HL-60 (cell line): ENCODE data around the gene ACOXL.

Experiments
- CTCF ChIP-seq: IDR thresholded peaks from one replicate; pipeline ENCODE4 v1.5.1; 2011; ENCODE audit warnings: low read length, control low read depth, inconsistent platforms; ENCODE audit not compliant: insufficient read depth
- GABPA ChIP-seq: IDR thresholded peaks from 2 replicates; pipeline ENCODE4 v1.6.1; 2012; ENCODE audit warnings: low read depth
- REST ChIP-seq: IDR thresholded peaks from 2 replicates; pipeline ENCODE4 v1.6.1; 2012; ENCODE audit warnings: low read depth; ENCODE audit not compliant: insufficient replicate concordance
- SPI1 ChIP-seq: IDR thresholded peaks from 2 replicates; pipeline ENCODE4 v1.6.1; 2012; ENCODE audit warnings: low read depth, mild to moderate bottlenecking, borderline replicate concordance

GRCh38 chr2:110885256-110885655, 152.9 kb downstream of the ACOXL start:
- TF ChIP-seq CTCF (no peak), GABPA (no peak), REST (no peak), SPI1 (no peak)
